ENCODE results near the gene PARL.

Gene PARL

GRCh38 chr3:183811638-183812037 lies 73.0 kb downstream of the PARL start:
- Histone ChIP-seq H3K9ac (ENCODE audit: low read length) (no peak overlapping the region), H3K9me3 (ENCODE audit: control insufficient read depth, low read length) (no peaks in the 10 kb centered on the region), H3K4me3 (ENCODE audit: low read length) (no peak overlapping the region), H3K27me3 (ENCODE audit: control insufficient read depth, insufficient read depth, low read length) (no peaks in the 10 kb centered on the region), H3K4me1 (ENCODE audit: control insufficient read depth, insufficient read depth, low read length) (peaks cover 10% of the 10 kb centered on the region), H3K36me3 (ENCODE audit: control insufficient read depth, insufficient read depth, low read length) (peaks cover 10% of the 10 kb centered on the region)

- H3K9me3 ChIP-seq (ENCODE audit: control insufficient read depth, low read length) = no peaks in the 10 kb centered on the region
- no peak overlapping the region for H3K4me3 ChIP-seq (ENCODE audit: low read length)
- no peaks in the 10 kb centered on the region for H3K27me3 ChIP-seq (ENCODE audit: control insufficient read depth, insufficient read depth, low read length)
- H3K4me1 ChIP-seq (ENCODE audit: control insufficient read depth, insufficient read depth, low read length) = peaks cover 10% of the 10 kb centered on the region
- no peak overlapping the region for H3K9ac ChIP-seq (ENCODE audit: low read length)
- peaks cover 10% of the 10 kb centered on the region for H3K36me3 ChIP-seq (ENCODE audit: control insufficient read depth, insufficient read depth, low read length)
Observed at GRCh38 chr3:183810643-183811594, 73.8 kb downstream of the PARL start.

GRCh38 chr3:183809270-183809669 lies 75.4 kb downstream of the PARL start:
- peaks cover 10% of the 10 kb centered on the region for H3K36me3 ChIP-seq (ENCODE audit: control insufficient read depth, insufficient read depth, low read length)
- H3K4me3 ChIP-seq (ENCODE audit: low read length) = no peak overlapping the region
- no peak overlapping the region for H3K9ac ChIP-seq (ENCODE audit: low read length)
- no peaks in the 10 kb centered on the region for H3K27me3 ChIP-seq (ENCODE audit: control insufficient read depth, insufficient read depth, low read length)
- no peaks in the 10 kb centered on the region for H3K9me3 ChIP-seq (ENCODE audit: control insufficient read depth, low read length)
- peaks cover 10% of the 10 kb centered on the region for H3K4me1 ChIP-seq (ENCODE audit: control insufficient read depth, insufficient read depth, low read length)

- H3K36me3 ChIP-seq (ENCODE audit: control insufficient read depth, insufficient read depth, low read length) = peaks cover 10% of the 10 kb centered on the region
- no peak overlapping the region for H3K9ac ChIP-seq (ENCODE audit: low read length)
- H3K4me3 ChIP-seq (ENCODE audit: low read length) = no peak overlapping the region
- no peaks in the 10 kb centered on the region for H3K9me3 ChIP-seq (ENCODE audit: control insufficient read depth, low read length)
- H3K4me1 ChIP-seq (ENCODE audit: control insufficient read depth, insufficient read depth, low read length) = peaks cover 10% of the 10 kb centered on the region
- H3K27me3 ChIP-seq (ENCODE audit: control insufficient read depth, insufficient read depth, low read length) = no peaks in the 10 kb centered on the region
Observed at GRCh38 chr3:183808355-183808754, 76.3 kb downstream of the PARL start.

- Histone ChIP-seq H3K4me3 (ENCODE audit: low read length) (no peak overlapping the region), H3K27me3 (ENCODE audit: control insufficient read depth, insufficient read depth, low read length) (no peaks in the 10 kb centered on the region), H3K36me3 (ENCODE audit: control insufficient read depth, insufficient read depth, low read length) (peaks cover 10% of the 10 kb centered on the region), H3K4me1 (ENCODE audit: control insufficient read depth, insufficient read depth, low read length) (peaks cover 10% of the 10 kb centered on the region), H3K9me3 (ENCODE audit: control insufficient read depth, low read length) (no peaks in the 10 kb centered on the region), H3K9ac (ENCODE audit: low read length) (no peak overlapping the region)
Observed at GRCh38 chr3:183807881-183808280, 76.8 kb downstream of the PARL start.

GRCh38 chr3:183807209-183807728 lies 77.4 kb downstream of the PARL start:
- Histone ChIP-seq H3K36me3 (ENCODE audit: control insufficient read depth, insufficient read depth, low read length) (peaks cover 10% of the 10 kb centered on the region), H3K9ac (ENCODE audit: low read length) (no peak overlapping the region)

GRCh38 chr3:183802989-183803388 lies 81.7 kb downstream of the PARL start:
- Histone ChIP-seq H3K4me1 (ENCODE audit: control insufficient read depth, insufficient read depth, low read length) (no peaks in the 10 kb centered on the region), H3K9ac (ENCODE audit: low read length) (no peak overlapping the region), H3K9me3 (ENCODE audit: control insufficient read depth, low read length) (no peaks in the 10 kb centered on the region), H3K36me3 (ENCODE audit: control insufficient read depth, insufficient read depth, low read length) (no peaks in the 10 kb centered on the region), H3K27me3 (ENCODE audit: control insufficient read depth, insufficient read depth, low read length) (no peaks in the 10 kb centered on the region), H3K4me3 (ENCODE audit: low read length) (no peak overlapping the region)

More at GRCh38 chr3:183807209-183807728, 77.4 kb downstream of the PARL start:
- Histone ChIP-seq H3K27me3 (ENCODE audit: control insufficient read depth, insufficient read depth, low read length) (no peaks in the 10 kb centered on the region), H3K4me1 (ENCODE audit: control insufficient read depth, insufficient read depth, low read length) (peaks cover 10% of the 10 kb centered on the region), H3K4me3 (ENCODE audit: low read length) (no peak overlapping the region), H3K9me3 (ENCODE audit: control insufficient read depth, low read length) (no peaks in the 10 kb centered on the region)

- H3K4me1 ChIP-seq (ENCODE audit: control insufficient read depth, insufficient read depth, low read length) = no peaks in the 10 kb centered on the region
- H3K9me3 ChIP-seq (ENCODE audit: control insufficient read depth, low read length) = no peaks in the 10 kb centered on the region
Observed at GRCh38 chr3:183801601-183802000, 83.1 kb downstream of the PARL start.

GRCh38 chr3:183800243-183800863 lies 84.3 kb downstream of the PARL start:
- Histone ChIP-seq H3K9ac (ENCODE audit: low read length) (no peak overlapping the region), H3K4me3 (ENCODE audit: low read length) (no peak overlapping the region), H3K9me3 (ENCODE audit: control insufficient read depth, low read length) (no peaks in the 10 kb centered on the region), H3K36me3 (ENCODE audit: control insufficient read depth, insufficient read depth, low read length) (no peaks in the 10 kb centered on the region), H3K4me1 (ENCODE audit: control insufficient read depth, insufficient read depth, low read length) (no peaks in the 10 kb centered on the region), H3K27me3 (ENCODE audit: control insufficient read depth, insufficient read depth, low read length) (no peaks in the 10 kb centered on the region)

More at GRCh38 chr3:183801601-183802000, 83.1 kb downstream of the PARL start:
- no peaks in the 10 kb centered on the region for H3K27me3 ChIP-seq (ENCODE audit: control insufficient read depth, insufficient read depth, low read length)
- H3K36me3 ChIP-seq (ENCODE audit: control insufficient read depth, insufficient read depth, low read length) = no peaks in the 10 kb centered on the region
- no peak overlapping the region for H3K4me3 ChIP-seq (ENCODE audit: low read length)
- H3K9ac ChIP-seq (ENCODE audit: low read length) = no peak overlapping the region

- H3K4me1 ChIP-seq (ENCODE audit: control insufficient read depth, insufficient read depth, low read length) = no peaks in the 10 kb centered on the region
- no peak overlapping the region for H3K9ac ChIP-seq (ENCODE audit: low read length)
- no peaks in the 10 kb centered on the region for H3K27me3 ChIP-seq (ENCODE audit: control insufficient read depth, insufficient read depth, low read length)
- H3K36me3 ChIP-seq (ENCODE audit: control insufficient read depth, insufficient read depth, low read length) = no peaks in the 10 kb centered on the region
- no peaks in the 10 kb centered on the region for H3K9me3 ChIP-seq (ENCODE audit: control insufficient read depth, low read length)
- no peak overlapping the region for H3K4me3 ChIP-seq (ENCODE audit: low read length)
Observed at GRCh38 chr3:183799461-183799860, 85.2 kb downstream of the PARL start.

GRCh38 chr3:183797996-183798395 lies 86.7 kb downstream of the PARL start:
- H3K36me3 ChIP-seq (ENCODE audit: control insufficient read depth, insufficient read depth, low read length) = no peaks in the 10 kb centered on the region
- no peaks in the 10 kb centered on the region for H3K4me1 ChIP-seq (ENCODE audit: control insufficient read depth, insufficient read depth, low read length)
- no peak overlapping the region for H3K4me3 ChIP-seq (ENCODE audit: low read length)
- no peak overlapping the region for H3K9ac ChIP-seq (ENCODE audit: low read length)
- no peaks in the 10 kb centered on the region for H3K9me3 ChIP-seq (ENCODE audit: control insufficient read depth, low read length)
- no peaks in the 10 kb centered on the region for H3K27me3 ChIP-seq (ENCODE audit: control insufficient read depth, insufficient read depth, low read length)

GRCh38 chr3:183796372-183796771 lies 88.3 kb downstream of the PARL start:
- Histone ChIP-seq H3K9ac (ENCODE audit: low read length) (no peak overlapping the region), H3K36me3 (ENCODE audit: control insufficient read depth, insufficient read depth, low read length) (no peaks in the 10 kb centered on the region), H3K4me1 (ENCODE audit: control insufficient read depth, insufficient read depth, low read length) (no peaks in the 10 kb centered on the region), H3K9me3 (ENCODE audit: control insufficient read depth, low read length) (no peaks in the 10 kb centered on the region), H3K27me3 (ENCODE audit: control insufficient read depth, insufficient read depth, low read length) (no peaks in the 10 kb centered on the region), H3K4me3 (ENCODE audit: low read length) (no peak overlapping the region)

All from mucosa of stomach (tissue), 1 donor.